Caco-2 (cell line): Measurements from ENCODE around the gene MAP4K4. TPM values are rescaled to one million over a fixed set of nuclear protein-coding genes. Genes with fewer than 3 reads are reported as not detected.

Source experiments
- BruUV-seq: library from RNA; stranded (reverse); fragments of 400-500 nt; replicated peaks from 2 replicates; lab custom pipeline; 2021; lab: Mats Ljungman, UMichigan
- CTCF ChIA-PET: fragments of 300-600 bp; sonication (Branson Sonifier 250); formaldehyde crosslinking; loops from one replicate; lab custom pipeline; 2022; ENCODE audit warnings: antibody characterized with exemption; lab: Charles Lee
- POLR2A ChIA-PET: fragments of 300-600 bp; sonication (Branson Sonifier 250); formaldehyde crosslinking; loops from one replicate; lab custom pipeline; 2022; ENCODE audit warnings: antibody characterized with exemption; lab: Charles Lee
- DNase-seq, 2 experiments: peaks; one replicate each; pipeline versions ENCODE4 v3.0.0 to v3.0.0-alpha.2; 2020 to 2022
- H3K27me3 ChIP-seq: replicated peaks from 2 replicates; pipeline ENCODE4 v1.6.0; 2011; ENCODE audit warnings: low read length; ENCODE audit not compliant: control insufficient read depth, insufficient read depth
- H3K36me3 ChIP-seq: 2 replicates; pipeline ENCODE4 v1.5.1; 2011; ENCODE audit warnings: low read length; ENCODE audit not compliant: control insufficient read depth, insufficient read depth
- H3K4me1 ChIP-seq: fragments of 250-450 bp; sonication (Bioruptor Pico); 2 replicates; pipeline ENCODE4 v1.5.1; 2020; ENCODE audit warnings: mild to moderate bottlenecking
- H3K4me3 ChIP-seq: 2 replicates; pipeline ENCODE4 v1.5.1; 2011; ENCODE audit warnings: low read depth, mild to moderate bottlenecking, control low read depth, low read length
- H3K9me3 ChIP-seq: fragments of 250-450 bp; sonication (Bioruptor Pico); 2 replicates; pipeline ENCODE4 v1.5.1; 2020; ENCODE audit warnings: mild to moderate bottlenecking, moderate library complexity
- H3K27ac Mint-ChIP-seq: one replicate; pipeline ENCODE4 v1.8.0; 2022; ENCODE audit warnings: mixed read lengths; ENCODE audit not compliant: unreplicated experiment
- H3K27me3 Mint-ChIP-seq: one replicate; pipeline ENCODE4 v1.8.0; 2022; ENCODE audit warnings: mixed read lengths; ENCODE audit not compliant: insufficient read depth, unreplicated experiment
- H3K36me3 Mint-ChIP-seq: one replicate; pipeline ENCODE4 v1.8.0; 2022; ENCODE audit warnings: mild to moderate bottlenecking, mixed read lengths; ENCODE audit not compliant: insufficient read depth, unreplicated experiment
- H3K4me1 Mint-ChIP-seq: one replicate; pipeline ENCODE4 v1.8.0; 2022; ENCODE audit warnings: low read depth, mixed read lengths; ENCODE audit not compliant: unreplicated experiment
- H3K4me3 Mint-ChIP-seq: one replicate; pipeline ENCODE4 v1.8.0; 2022; ENCODE audit warnings: mild to moderate bottlenecking, moderate library complexity, mixed read lengths; ENCODE audit not compliant: unreplicated experiment
- H3K9me3 Mint-ChIP-seq: one replicate; pipeline ENCODE4 v1.8.0; 2022; ENCODE audit warnings: mixed read lengths; ENCODE audit not compliant: unreplicated experiment
- CTCF ChIP-seq, 2 experiments: fragments of 200-600 bp in 1 of 2; IDR thresholded peaks; 1 replicate in 1 of 2; 2 replicates in 1 of 2; pipeline versions ENCODE4 v1.5.1 to v1.8.0; 2011 to 2022; ENCODE audit warnings: antibody characterized with exemption in 1 of 2, control low read depth in 1 of 2, inconsistent platforms in 1 of 2, low read depth in 1 of 2, low read length in 1 of 2, mild to moderate bottlenecking in 1 of 2, moderate library complexity in 1 of 2; ENCODE audit not compliant: insufficient read depth in 1 of 2, severe bottlenecking in 1 of 2, unreplicated experiment in 1 of 2
- intact Hi-C: fragments of 100-400 bp; cut with micrococcal nuclease; formaldehyde crosslinking; loops from one replicate; pipeline ENCODE4 v1.10.0; 2022; ENCODE audit not compliant: unreplicated experiment
- total RNA-seq: library from RNA; stranded (reverse); gene quantifications from 2 replicates; pipeline ENCODE4 v1.2.3, GENCODE V29; 2022

Gene MAP4K4
- total RNA-seq, 1 experiment from 2014 or later, result 257 TPM

GRCh38 chr2:101942851-101943250, 245.3 kb downstream of the MAP4K4 start:
- Histone ChIP-seq H3K4me1 (no peaks in the 10 kb centered on the region), H3K4me3 (no peak overlapping the region), H3K9me3 (no peaks in the 10 kb centered on the region), H3K27me3 (no peaks in the 10 kb centered on the region), H3K36me3 (no peaks in the 10 kb centered on the region)
- H3K4me1 Mint-ChIP-seq, result no peaks in the 10 kb centered on the region
- no peaks in the 10 kb centered on the region for H3K36me3 Mint-ChIP-seq
- CTCF ChIA-PET, result no interaction called here
- no peak for TF ChIP-seq CTCF (IDR thresholded peaks at IDR 0.05; ENCODE audit: insufficient read depth in 1 of 2, low read depth in 1 of 2, low read length in 1 of 2, severe bottlenecking in 1 of 2, unreplicated experiment in 1 of 2)
- H3K9me3 Mint-ChIP-seq, result peaks cover 15% of the 10 kb centered on the region
- POLR2A ChIA-PET, result no interaction called here
- BruUV-seq, result no TSS peak
- H3K27me3 Mint-ChIP-seq, result no peaks in the 10 kb centered on the region
- no peak overlapping the region for H3K27ac Mint-ChIP-seq
- intact Hi-C loops, result no loop called here
- H3K4me3 Mint-ChIP-seq, result no peak overlapping the region
- no peak for DNase-seq

Other genes with a start within 250 kb of the MAP4K4 start
- not detected in 2 replicates for gene RFX8, start 222.6 kb upstream of the MAP4K4 start, total RNA-seq